COLO829 (cell line): ENCODE results near the gene ABLIM1.
A peak's percentile ranks its signal among the peaks of the same experiment; 100 is the strongest.

Source experiments
- DNase-seq: peaks from one replicate; pipeline ENCODE4 v3.0.0; 2012; ENCODE audit warnings: low spot score

The ABLIM1 gene

DNA sequence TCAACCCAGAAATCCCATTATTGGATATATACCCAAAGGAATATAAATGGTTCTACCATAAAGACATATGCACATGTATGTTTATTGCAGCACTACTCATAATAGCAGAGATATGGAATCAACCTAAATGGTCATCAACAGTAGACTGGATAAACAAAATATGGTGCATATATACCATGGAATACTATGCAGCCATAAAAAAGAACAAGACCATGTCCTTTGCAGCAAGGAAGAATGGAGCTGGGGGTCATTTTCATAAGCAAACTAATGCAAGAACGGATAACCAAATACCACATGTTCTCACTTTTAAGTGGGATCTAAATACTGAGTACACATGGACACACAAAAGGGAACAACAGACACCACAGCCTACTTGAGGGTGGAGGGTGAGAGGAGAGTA, 251.6 kb downstream of the ABLIM1 start:
- no peak for DNase-seq

- DNase-seq, result no peak
Observed at GRCh38 chr10:114405011-114405350, 253.1 kb downstream of the ABLIM1 start.

GRCh38 chr10:114404171-114405010, 253.7 kb downstream of the ABLIM1 start, which contains the start of gene AFAP1L2:
Gene AFAP1L2 (minus strand): TSS chr10:114404502. CDS start chr10:114404455, 47 bp downstream.
- no peak for DNase-seq

DNA sequence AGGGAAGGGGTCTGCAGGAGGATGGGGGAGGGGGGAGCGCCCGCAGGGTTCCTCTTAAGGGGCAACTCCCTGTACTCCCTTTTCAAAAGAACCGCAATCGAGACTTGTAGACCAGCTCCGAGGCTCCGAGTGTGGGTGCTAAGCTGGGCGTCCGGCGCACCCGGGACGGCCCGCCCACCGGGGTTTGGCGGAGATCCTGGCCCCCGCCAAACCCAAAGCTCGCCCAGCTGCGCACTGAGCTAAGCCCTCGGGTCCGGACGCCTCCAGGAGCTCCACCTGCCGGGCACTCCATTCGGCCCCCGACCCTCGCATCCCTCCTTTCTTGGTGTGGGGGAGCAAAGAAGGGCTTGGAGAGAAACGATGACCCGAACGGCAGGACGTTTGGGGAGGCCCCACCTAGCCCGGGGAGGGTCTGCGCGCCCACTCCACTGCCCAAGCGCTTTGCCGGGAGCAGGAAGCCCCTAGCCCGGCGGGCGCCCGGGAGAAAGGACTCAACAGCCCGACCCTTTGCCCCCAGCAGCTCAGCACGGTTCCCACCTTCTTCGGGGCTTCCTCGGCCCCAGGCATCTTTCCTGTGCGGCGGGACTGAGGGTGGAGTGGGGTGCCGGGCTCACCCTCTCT, 254.4 kb downstream of the ABLIM1 start:
- no peak for DNase-seq

DNA sequence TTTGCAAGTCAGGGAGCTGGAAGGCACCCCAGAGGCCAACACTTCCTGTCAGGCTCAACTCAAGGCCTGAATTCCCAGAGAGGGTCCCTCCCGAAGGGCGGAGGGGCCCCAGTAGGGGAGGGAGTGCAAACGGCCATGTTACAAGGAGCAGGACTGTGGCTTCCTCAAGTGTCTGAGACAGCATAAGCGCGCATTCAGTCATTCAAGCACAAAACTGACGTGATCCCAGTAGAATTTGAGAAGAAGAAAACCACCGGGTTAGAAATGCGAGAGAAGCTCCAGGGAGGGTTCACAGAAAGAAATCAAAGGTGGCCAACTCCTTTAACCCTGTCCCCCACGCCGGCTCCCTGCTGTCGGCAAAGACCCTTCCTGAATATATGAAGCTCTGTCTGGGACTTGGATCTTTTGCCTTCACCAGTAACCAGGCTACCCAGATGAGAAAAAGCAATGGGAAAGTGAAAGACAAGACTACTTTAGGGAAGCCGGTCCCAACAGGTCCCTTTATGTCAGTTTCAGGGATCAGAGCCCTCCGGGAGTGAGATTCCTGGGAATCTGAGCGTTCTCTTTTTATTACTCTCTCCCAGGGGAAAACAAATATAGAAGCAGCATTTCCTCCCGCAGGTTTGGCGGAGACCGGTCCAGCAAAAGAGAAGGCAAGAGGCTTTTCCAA, 255.1 kb downstream of the ABLIM1 start:
- DNase-seq, result no peak

- no peak for DNase-seq
Observed at GRCh38 chr10:114402233-114402632, 255.8 kb downstream of the ABLIM1 start.

- no peak for DNase-seq
Observed at GRCh38 chr10:114401195-114401791, 256.8 kb downstream of the ABLIM1 start.

- no peak for DNase-seq
Observed at GRCh38 chr10:114400091-114400490, 258.0 kb downstream of the ABLIM1 start.

GRCh38 chr10:114399576-114399975, 258.5 kb downstream of the ABLIM1 start:
- no peak for DNase-seq

- DNase-seq, result no peak
Observed at GRCh38 chr10:114398587-114399331, 259.3 kb downstream of the ABLIM1 start.

DNA sequence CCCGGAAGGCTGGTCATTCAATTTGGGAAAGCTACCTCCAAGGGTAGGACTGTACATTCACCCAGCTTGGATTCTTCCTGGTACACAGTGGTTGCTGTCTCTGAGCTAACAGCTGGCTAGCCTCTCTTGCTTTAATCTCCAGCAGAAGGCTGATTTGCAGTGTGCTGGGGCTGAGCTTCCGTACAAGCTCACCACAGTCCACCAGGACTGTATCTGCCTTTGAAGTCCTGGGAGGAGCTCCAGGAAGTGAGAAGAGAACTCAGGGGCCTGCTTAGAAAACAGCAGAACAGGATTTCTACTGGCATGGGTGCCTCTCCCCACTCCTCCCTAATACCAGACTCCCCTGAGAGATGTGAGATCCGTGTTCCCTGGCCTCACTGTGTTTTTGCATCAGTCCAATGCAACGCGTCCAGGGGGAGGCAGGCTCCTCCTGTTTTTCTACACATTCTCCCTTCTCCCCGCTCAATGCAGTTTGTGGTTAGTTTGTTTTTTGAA, 260.4 kb downstream of the ABLIM1 start:
- DNase-seq, result no peak

DNA sequence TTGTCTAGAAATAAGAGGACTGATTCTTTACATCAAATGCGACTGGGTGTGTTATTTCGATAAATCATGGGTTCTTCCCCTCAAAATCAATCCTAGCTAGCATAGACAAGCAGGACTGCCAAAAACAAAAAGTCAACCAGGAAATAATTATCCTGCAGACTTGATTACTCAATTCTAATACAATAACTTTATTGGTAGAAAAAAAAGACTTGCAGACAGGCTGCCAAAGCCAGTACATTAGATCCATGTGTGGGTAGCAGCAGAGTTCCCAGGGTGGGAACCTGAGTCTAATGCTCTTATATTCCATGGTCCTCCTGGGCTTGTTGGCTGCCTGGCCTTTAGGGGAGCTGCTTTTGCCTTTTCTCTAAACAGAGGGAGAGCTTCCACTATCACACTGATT, 261.6 kb downstream of the ABLIM1 start:
- DNase-seq, result no peak

GRCh38 chr10:114395366-114396022, 262.6 kb downstream of the ABLIM1 start:
- DNase-seq, result peak; percentile 77

GRCh38 chr10:114394531-114394930, 263.5 kb downstream of the ABLIM1 start:
- no peak for DNase-seq

DNA sequence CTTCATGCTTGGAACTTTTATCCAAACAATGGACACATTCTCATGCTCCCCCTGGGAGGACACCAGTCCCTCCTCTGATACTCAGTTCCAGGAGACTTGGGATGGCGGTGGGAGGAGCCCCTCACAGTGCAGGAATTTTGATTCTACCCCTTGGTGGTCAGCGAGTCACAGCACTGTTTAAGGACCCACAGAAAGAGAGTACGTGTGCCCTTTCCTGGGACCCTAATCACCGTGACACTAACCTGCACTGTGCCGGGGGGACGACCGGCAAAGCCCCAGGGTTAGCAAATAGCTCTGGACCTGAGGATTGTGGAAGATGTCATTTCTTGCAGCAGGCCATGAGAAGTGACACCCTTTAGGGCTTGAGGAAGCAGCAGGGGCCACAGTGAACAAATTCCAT, 264.2 kb downstream of the ABLIM1 start:
- no peak for DNase-seq

GRCh38 chr10:114393482-114393881, 264.6 kb downstream of the ABLIM1 start:
- DNase-seq, result no peak

DNA sequence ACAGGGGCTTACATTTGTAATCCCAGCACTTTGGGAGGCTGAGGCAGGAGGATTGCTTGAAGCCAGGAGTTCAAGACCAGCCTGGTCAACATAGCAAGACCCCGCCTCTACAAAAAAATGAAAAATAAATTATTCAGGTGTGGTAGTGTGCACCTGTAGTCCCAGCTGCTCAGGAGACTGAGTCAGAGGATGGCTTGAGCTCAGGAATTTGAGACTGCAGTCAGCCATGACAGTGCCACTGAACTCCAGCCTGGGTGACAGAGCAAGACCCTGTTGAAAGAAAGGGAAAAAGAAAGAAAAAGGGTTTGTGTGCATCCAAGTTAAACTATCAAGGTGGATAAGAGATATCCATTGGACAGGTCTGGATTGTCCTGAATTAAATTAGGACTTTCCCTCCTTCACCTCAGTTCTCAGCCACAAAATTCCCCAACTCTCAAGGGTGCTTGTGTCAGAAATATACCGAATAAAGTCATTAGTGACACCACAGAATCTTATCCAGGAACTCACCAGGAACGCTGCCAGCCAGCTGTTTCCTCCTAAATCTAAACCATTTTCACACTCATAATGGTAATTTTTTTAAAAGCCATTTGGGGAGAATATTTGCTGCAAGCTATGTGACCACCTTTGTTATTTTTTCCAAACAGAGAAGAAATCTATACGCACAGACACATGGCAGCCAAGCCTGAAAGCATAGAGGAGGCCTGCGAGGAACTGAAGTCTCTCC, 265.8 kb downstream of the ABLIM1 start:
- no peak for DNase-seq

GRCh38 chr10:114391599-114391998, 266.5 kb downstream of the ABLIM1 start:
- no peak for DNase-seq

DNA sequence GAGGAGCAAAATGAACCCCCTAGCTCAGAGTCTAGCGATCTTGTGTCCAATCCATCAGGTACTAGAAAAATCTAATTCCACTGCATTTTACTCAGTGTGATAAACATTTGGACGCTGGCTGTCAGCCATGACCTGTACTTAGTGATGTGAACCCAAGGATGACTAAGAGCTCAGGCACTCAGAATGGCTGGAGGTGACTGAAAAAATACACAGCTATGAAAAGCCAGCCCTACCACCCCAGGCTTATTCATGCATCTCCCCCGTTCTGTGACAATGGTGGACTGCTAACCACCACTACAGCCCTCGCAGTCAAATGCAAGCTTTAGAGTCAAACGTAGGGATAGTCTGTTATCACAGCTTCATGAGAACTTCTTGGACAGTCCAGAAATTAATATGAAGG, 268.6 kb downstream of the ABLIM1 start:
- DNase-seq, result no peak

DNA sequence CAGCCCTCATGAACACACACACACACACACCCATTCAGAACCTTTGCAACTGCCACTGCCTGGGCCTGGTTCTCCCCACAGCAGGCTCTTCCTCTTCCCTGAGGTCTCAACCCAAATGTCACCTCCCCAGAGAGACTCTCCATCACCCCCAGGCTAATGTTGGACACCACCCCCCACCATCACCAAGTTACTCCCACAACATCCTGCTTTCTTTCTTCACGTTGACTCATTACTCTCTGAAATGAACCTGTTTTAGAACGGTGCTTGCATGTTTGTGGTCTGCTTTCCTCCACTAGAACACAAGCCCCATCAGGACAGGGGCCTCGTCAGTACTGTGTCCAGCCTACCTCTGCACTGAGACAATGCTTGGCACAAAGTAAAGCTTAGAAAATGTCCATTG, 269.8 kb downstream of the ABLIM1 start:
- no peak for DNase-seq

GRCh38 chr10:114387784-114388183, 270.3 kb downstream of the ABLIM1 start:
- DNase-seq, result no peak
